ENCODE measurements around the gene CYTH1.

The CYTH1 gene

GRCh38 chr17:78763561-78763960 lies 18.5 kb downstream of the CYTH1 start:
- ATAC-seq (ENCODE audit: low read depth) (no peak), DNase-seq (ENCODE audit: low spot score) (no peak)
- Histone ChIP-seq H3K27ac (ENCODE audit: poor library complexity, severe bottlenecking) (no peak overlapping the region), H3K36me3 (ENCODE audit: low read depth) (no peaks in the 10 kb centered on the region), H3K9me3 (ENCODE audit: severe bottlenecking) (no peaks in the 10 kb centered on the region), H3K27me3 (ENCODE audit: insufficient read depth, poor library complexity, severe bottlenecking) (no peaks in the 10 kb centered on the region), H3K4me3 (ENCODE audit: severe bottlenecking) (no peak overlapping the region), H3K4me1 (ENCODE audit: insufficient read depth, poor library complexity, severe bottlenecking) (peaks cover 19% of the 10 kb centered on the region)
- TF ChIP-seq CTCF (IDR thresholded peaks at IDR 0.05; ENCODE audit: poor library complexity, severe bottlenecking), result no peak

GRCh38 chr17:78761789-78762406 lies 20.2 kb downstream of the CYTH1 start:
- no peak for TF ChIP-seq CTCF (IDR thresholded peaks at IDR 0.05; ENCODE audit: poor library complexity, severe bottlenecking)
- H3K27ac ChIP-seq (ENCODE audit: poor library complexity, severe bottlenecking), result no peak overlapping the region
- peaks cover 9% of the 10 kb centered on the region for H3K4me1 ChIP-seq (ENCODE audit: insufficient read depth, poor library complexity, severe bottlenecking)
- H3K4me3 ChIP-seq (ENCODE audit: severe bottlenecking), result no peak overlapping the region
- H3K36me3 ChIP-seq (ENCODE audit: low read depth), result no peaks in the 10 kb centered on the region
- no peaks in the 10 kb centered on the region for H3K27me3 ChIP-seq (ENCODE audit: insufficient read depth, poor library complexity, severe bottlenecking)
- H3K9me3 ChIP-seq (ENCODE audit: severe bottlenecking), result no peaks in the 10 kb centered on the region
- DNase-seq (ENCODE audit: low spot score) (no peak), ATAC-seq (ENCODE audit: low read depth) (no peak)

- no peak for ATAC-seq (ENCODE audit: low read depth)
- Histone ChIP-seq H3K27ac (ENCODE audit: poor library complexity, severe bottlenecking) (no peak overlapping the region), H3K4me1 (ENCODE audit: insufficient read depth, poor library complexity, severe bottlenecking) (no peaks in the 10 kb centered on the region), H3K36me3 (ENCODE audit: low read depth) (no peaks in the 10 kb centered on the region), H3K4me3 (ENCODE audit: severe bottlenecking) (no peak overlapping the region), H3K9me3 (ENCODE audit: severe bottlenecking) (no peaks in the 10 kb centered on the region), H3K27me3 (ENCODE audit: insufficient read depth, poor library complexity, severe bottlenecking) (no peaks in the 10 kb centered on the region)
- DNase-seq (ENCODE audit: low spot score), result no peak
- TF ChIP-seq CTCF (IDR thresholded peaks at IDR 0.05; ENCODE audit: poor library complexity, severe bottlenecking), result no peak
Measured at GRCh38 chr17:78759969-78760352, 22.1 kb downstream of the CYTH1 start.

GRCh38 chr17:78759203-78759968 lies 22.7 kb downstream of the CYTH1 start:
- DNase-seq (ENCODE audit: low spot score), result no peak
- no peak for TF ChIP-seq CTCF (IDR thresholded peaks at IDR 0.05; ENCODE audit: poor library complexity, severe bottlenecking)
- H3K4me3 ChIP-seq (ENCODE audit: severe bottlenecking), result no peak overlapping the region
- no peaks in the 10 kb centered on the region for H3K4me1 ChIP-seq (ENCODE audit: insufficient read depth, poor library complexity, severe bottlenecking)
- H3K27ac ChIP-seq (ENCODE audit: poor library complexity, severe bottlenecking), result no peak overlapping the region
- ATAC-seq (ENCODE audit: low read depth), result no peak
- H3K36me3 ChIP-seq (ENCODE audit: low read depth), result no peaks in the 10 kb centered on the region
- H3K27me3 ChIP-seq (ENCODE audit: insufficient read depth, poor library complexity, severe bottlenecking), result no peaks in the 10 kb centered on the region
- no peaks in the 10 kb centered on the region for H3K9me3 ChIP-seq (ENCODE audit: severe bottlenecking)

All from RWPE2 (cell line).